Lung (tissue), 12 donors: ENCODE data around the gene ABR. TPM values are rescaled to one million over a fixed set of nuclear protein-coding genes. Genes with fewer than 3 reads are reported as not detected.

Experiments used
- ATAC-seq: fragments of 200-7000 bp; cut with Tn5 transposase; one replicate; pipeline ENCODE4 v1.9.1; 2020; ENCODE audit warnings: moderate number of reproducible peaks; ENCODE audit not compliant: insufficient read depth, low FRiP score
- DNase-seq, 3 donors: peaks; one replicate each; pipeline ENCODE4 v3.0.0-alpha.2; 2013 to 2017
- H3K27ac ChIP-seq, 2 donors: one replicate each; pipeline ENCODE4 v1.5.1; 2013; ENCODE audit warnings: mild to moderate bottlenecking in 2 of 2, moderate library complexity in 2 of 2, control low read depth in 1 of 2, inconsistent platforms in 1 of 2, low read depth in 1 of 2, low read length in 1 of 2
- H3K27me3 ChIP-seq, 3 donors: one replicate each; pipeline ENCODE4 v1.5.1; 2013; ENCODE audit warnings: low read length in 2 of 3; ENCODE audit not compliant: control insufficient read depth in 3 of 3, insufficient read depth in 3 of 3
- H3K36me3 ChIP-seq, 4 donors: one replicate each; pipeline ENCODE4 v1.5.1; 2013; ENCODE audit warnings: low read length in 4 of 4, mild to moderate bottlenecking in 1 of 4, moderate library complexity in 1 of 4; ENCODE audit not compliant: control insufficient read depth in 4 of 4, insufficient read depth in 4 of 4
- H3K4me1 ChIP-seq, 5 donors: one replicate each; pipeline ENCODE4 v1.5.1; 2013; ENCODE audit warnings: low read length in 5 of 5, mild to moderate bottlenecking in 2 of 5, moderate library complexity in 1 of 5; ENCODE audit not compliant: control insufficient read depth in 5 of 5, insufficient read depth in 5 of 5
- H3K4me3 ChIP-seq: one replicate; pipeline ENCODE4 v1.5.1; 2013; ENCODE audit warnings: mild to moderate bottlenecking, control low read depth, moderate library complexity
- H3K9ac ChIP-seq, 2 donors: one replicate each; pipeline ENCODE4 v1.5.1; 2013; ENCODE audit warnings: low read length in 2 of 2, control low read depth in 1 of 2; ENCODE audit not compliant: insufficient read depth in 1 of 2
- H3K9me3 ChIP-seq, 4 donors: one replicate each; pipeline ENCODE4 v1.5.1; 2013; ENCODE audit warnings: low read length in 3 of 4, mild to moderate bottlenecking in 1 of 4, moderate library complexity in 1 of 4; ENCODE audit not compliant: control insufficient read depth in 4 of 4, insufficient read depth in 3 of 4
- WGBS, 2 donors: extraction: QIAGEN DNeasy Blood & Tissue Kit; methylation state at CpG; one replicate each; pipeline ENCODE4 v1.1.7; 2013; 5-methylcytosine and 5-hydroxymethylcytosine counted together
- polyA plus RNA-seq, 2 donors: library from polyadenylated mRNA; stranded (reverse); fragments of 200-250 nt; gene quantifications; one replicate each; pipeline ENCODE4 v1.2.1, GENCODE V29; 2013
- total RNA-seq, 2 donors: library from RNA; depleted of rRNA in 1 of 2; stranded (reverse); fragments of >200 nt in 1 of 2; gene quantifications; one replicate each; pipeline ENCODE4 v1.2.1, GENCODE V29; 2014 to 2021
- TF ChIP-seq, protein P1 (sequence below): IDR thresholded peaks from 2 replicates; pipeline ENCODE4 v1.5.1; 2012; ENCODE audit warnings: mild to moderate bottlenecking; ENCODE audit errors: control extremely low read depth, extremely low read depth
- donor health status: control.
- donor health status: control.
- donor health status: Bipolar disorder and iron deficiency.
- donor health status: healthy.
- donor health status: DM: yes; HTN: yes; CAD: no.

The ABR gene
- total and polyA plus RNA-seq, 4 donors: 54.8 to 187 (median 70.2) TPM

DNA sequence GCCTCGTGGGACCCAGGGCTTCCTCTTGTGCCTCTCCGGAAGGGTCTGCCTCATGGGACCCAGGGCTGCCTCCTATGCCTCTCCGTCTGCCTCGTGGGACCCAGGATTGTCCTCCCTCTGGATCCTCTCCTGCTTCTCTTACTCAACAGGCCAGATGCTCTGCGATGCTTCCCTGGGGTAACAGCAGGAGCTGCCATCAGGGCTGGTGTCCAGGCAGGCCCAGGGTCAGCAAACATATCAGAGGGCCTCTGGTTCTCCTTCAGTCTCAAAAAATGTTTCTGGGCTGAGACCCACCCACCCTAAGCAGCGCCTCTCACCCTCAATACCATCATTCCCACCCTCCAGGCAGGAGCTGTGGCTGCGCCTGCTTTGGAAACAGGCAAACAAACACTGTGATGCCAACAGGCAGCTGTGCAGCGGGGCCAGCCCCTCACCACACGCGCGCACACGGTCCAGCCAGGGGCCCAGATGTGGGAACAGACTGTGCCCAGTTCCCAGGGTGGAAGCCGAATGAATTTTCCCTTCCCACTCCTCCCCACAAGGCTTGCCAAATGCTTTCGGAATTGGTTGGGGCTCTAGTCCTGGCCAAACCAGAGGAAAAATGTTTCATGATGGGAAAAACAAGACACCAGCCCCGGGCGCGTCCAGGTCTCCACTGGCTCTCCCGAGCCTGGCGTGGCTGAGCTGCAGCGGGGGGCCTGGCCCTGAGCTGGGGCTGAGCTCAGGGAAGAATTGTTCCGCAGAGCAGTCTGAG lies 171.6 kb downstream of the ABR start:
- Histone ChIP-seq H3K9me3 (no peaks in the 10 kb centered on the region), H3K4me3 (no peak overlapping the region), H3K9ac (no peak overlapping the region), H3K27ac (peak overlapping the region in 1 of 2 donors; percentile 57), H3K36me3 (peaks cover 0 to 82% (median 22%) of the 10 kb centered on the region in 4 donors), H3K4me1 (peaks cover 4 to 33% (median 14%) of the 10 kb centered on the region in 5 donors), H3K27me3 (no peaks in the 10 kb centered on the region)
- TF ChIP-seq, protein P1, sequence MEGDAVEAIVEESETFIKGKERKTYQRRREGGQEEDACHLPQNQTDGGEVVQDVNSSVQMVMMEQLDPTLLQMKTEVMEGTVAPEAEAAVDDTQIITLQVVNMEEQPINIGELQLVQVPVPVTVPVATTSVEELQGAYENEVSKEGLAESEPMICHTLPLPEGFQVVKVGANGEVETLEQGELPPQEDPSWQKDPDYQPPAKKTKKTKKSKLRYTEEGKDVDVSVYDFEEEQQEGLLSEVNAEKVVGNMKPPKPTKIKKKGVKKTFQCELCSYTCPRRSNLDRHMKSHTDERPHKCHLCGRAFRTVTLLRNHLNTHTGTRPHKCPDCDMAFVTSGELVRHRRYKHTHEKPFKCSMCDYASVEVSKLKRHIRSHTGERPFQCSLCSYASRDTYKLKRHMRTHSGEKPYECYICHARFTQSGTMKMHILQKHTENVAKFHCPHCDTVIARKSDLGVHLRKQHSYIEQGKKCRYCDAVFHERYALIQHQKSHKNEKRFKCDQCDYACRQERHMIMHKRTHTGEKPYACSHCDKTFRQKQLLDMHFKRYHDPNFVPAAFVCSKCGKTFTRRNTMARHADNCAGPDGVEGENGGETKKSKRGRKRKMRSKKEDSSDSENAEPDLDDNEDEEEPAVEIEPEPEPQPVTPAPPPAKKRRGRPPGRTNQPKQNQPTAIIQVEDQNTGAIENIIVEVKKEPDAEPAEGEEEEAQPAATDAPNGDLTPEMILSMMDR: no peak
- 83 to 86% methylated on average over 21 of the region's 21 CpGs for WGBS, 2 donors
- ATAC-seq (no peak), DNase-seq (no peak)

DNA sequence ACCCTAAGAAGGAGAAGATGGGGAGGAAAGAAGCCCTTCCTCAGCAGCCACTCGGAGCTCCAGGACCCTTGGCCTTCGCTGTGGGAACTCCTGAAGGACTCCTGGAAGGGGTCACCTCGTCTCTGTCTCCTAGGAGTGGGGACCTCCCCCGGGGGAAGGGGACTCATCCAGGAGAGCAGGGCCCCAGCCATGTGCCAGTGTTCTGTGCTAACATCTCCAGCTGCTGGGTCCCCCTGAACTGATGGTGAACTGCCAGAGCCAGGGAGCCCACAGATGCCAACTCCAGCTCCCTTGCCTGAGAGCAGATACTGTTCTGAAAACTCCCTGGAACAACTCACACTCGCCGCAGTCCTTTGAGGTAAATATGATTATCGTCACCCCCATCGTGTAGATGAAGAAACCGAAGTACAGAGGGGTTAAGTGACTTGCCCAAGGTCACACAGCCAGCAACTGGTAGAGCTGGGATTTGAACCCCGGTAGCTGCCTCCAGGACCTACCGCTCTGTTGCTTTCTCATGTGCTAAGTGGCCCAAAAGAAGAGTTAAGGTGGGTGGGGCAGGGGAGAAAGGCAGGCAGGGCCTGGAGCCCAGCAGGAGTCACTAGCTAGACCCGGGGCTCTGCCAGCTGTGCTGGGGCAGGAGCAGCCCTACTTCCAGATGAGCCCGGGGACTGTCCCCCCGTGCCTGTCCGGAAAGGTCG lies 172.3 kb downstream of the ABR start:
- H3K27ac ChIP-seq: peak overlapping the region in 1 of 2 donors; percentile 57
- H3K4me1 ChIP-seq: peaks cover 4 to 40% (median 21%) of the 10 kb centered on the region in 5 donors
- H3K9me3 ChIP-seq: no peaks in the 10 kb centered on the region
- no peak overlapping the region for H3K4me3 ChIP-seq
- TF ChIP-seq, protein P1: no peak
- peaks cover 0 to 77% (median 22%) of the 10 kb centered on the region in 4 donors for H3K36me3 ChIP-seq
- no peak overlapping the region for H3K9ac ChIP-seq
- DNase-seq (no peak), ATAC-seq (no peak)
- H3K27me3 ChIP-seq: no peaks in the 10 kb centered on the region
- 85 to 94% methylated on average over 16 of the region's 16 CpGs for WGBS, 2 donors

DNA sequence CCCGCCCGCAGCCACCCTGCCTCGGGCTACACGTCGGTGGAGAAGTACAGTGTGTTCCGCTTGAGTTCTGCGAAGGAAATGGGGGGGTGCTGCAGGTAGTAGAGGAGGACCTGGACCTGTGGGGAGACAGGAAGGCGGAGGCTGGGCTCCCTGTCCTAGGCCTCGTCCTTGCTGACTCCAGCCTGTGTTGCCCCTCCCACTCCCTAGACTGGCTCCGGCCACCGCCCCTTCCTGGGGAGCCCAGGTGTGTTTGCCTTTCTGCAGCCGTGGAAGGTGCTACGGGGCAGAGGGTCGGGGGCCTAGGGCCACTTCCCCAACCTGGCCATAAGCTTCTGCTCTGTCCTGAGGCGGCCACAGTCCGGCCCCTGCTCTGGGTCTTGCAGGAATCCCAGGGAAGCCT lies 173.7 kb downstream of the ABR start:
- H3K4me1 ChIP-seq: peaks cover 6 to 55% (median 34%) of the 10 kb centered on the region in 5 donors
- DNase-seq (no peak), ATAC-seq (no peak)
- TF ChIP-seq, protein P1: no peak
- WGBS, 2 donors: 63 to 81% methylated on average over 16 of the region's 16 CpGs
- peaks cover 0 to 69% (median 30%) of the 10 kb centered on the region in 4 donors for H3K36me3 ChIP-seq
- peak overlapping the region; percentile 67 to 85 for H3K27ac ChIP-seq
- no peaks in the 10 kb centered on the region for H3K9me3 ChIP-seq
- no peak overlapping the region for H3K4me3 ChIP-seq
- no peaks in the 10 kb centered on the region for H3K27me3 ChIP-seq
- H3K9ac ChIP-seq: no peak overlapping the region
